NCI-H345 treated with DMSO at 0.1 percent for 48 hours (cell line): Measurements from ENCODE around the gene EHF.

Experiments
- DNase-seq: peaks from one replicate; lab custom pipeline; 2025; ENCODE audit not compliant: unreplicated experiment; lab: John Stamatoyannopoulos, UW

EHF gene

GRCh38 chr11:34643311-34643710, 22.4 kb downstream of the EHF start:
- no peak for DNase-seq

GRCh38 chr11:34643846-34644245, 23.0 kb downstream of the EHF start:
- no peak for DNase-seq

DNA sequence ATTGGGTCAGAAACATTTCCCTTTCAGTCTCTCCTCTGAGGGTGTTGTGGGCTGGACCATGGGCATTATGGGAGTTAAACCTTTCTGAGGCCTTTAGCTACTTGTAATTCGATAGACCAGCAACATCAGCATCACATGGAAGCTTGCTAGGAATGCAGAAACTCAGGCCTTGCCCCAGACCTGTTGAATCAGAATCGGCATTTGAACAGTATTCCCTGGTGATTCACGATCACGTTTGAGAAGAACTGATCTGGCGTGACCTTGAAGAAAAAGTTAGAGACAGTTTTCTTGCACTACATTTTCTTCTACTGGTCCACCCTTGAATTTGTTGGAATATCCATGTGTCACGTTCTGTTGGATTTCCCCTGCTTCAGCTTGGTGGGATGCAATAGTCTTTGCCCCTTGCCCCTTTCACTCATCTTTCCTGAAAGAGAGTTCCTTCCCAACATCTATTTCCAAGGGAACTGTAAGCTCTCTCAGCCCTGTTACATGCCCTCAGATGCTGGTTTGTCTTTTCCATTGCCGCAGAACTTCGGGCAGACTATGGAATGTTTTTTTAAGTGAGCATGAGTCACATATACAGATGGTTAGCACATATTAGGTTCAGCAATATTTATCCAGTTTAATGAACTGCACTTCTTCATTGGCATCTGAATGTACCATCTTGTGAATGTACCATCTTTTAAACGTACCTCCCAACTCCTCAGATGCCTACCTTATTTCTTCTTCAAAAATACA, 23.9 kb downstream of the EHF start:
- DNase-seq, result no peak

GRCh38 chr11:34646431-34646830, 25.5 kb downstream of the EHF start:
- no peak for DNase-seq

GRCh38 chr11:34647131-34647530, 26.2 kb downstream of the EHF start:
- no peak for DNase-seq

DNA sequence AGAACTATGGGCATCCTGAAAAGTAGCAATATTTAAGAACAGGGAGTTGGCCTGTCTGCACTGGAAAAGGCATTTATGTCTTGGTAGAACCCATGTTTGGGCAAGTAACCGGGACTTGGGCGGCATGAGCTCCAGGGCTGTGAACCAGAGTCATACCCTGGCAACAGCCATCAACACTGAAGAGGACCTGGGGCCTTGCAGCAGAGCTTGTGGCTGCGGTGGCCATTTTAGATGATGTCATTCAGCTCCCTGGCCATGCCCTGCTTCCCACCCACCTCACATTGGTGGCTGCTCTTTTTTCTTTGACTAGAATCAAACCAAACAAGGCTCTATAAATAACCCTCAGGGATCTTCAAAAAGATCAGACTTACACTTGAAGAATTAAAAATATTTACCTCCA, 26.6 kb downstream of the EHF start:
- DNase-seq, result no peak

GRCh38 chr11:34648036-34648435, 27.1 kb downstream of the EHF start:
- DNase-seq, result no peak

DNA sequence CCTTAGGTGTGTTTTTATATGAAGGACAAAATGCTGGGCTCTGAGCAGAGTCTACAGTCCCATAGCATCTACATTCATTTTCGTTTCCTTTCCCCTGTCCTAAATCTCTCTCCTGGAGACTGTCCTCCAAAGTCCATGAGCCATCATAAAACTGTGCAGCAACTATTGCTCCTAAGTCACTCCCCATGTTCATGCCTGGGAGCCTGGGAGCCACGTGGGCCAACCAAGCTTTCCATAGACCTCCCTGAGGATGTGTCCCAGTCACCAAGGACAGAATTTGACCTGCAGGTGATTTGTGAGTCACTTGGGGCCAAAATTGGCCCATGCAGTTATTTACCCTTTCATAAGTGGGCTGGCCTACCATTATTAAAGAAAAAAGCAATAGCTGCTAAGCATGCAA, 28.7 kb downstream of the EHF start:
- no peak for DNase-seq

DNA sequence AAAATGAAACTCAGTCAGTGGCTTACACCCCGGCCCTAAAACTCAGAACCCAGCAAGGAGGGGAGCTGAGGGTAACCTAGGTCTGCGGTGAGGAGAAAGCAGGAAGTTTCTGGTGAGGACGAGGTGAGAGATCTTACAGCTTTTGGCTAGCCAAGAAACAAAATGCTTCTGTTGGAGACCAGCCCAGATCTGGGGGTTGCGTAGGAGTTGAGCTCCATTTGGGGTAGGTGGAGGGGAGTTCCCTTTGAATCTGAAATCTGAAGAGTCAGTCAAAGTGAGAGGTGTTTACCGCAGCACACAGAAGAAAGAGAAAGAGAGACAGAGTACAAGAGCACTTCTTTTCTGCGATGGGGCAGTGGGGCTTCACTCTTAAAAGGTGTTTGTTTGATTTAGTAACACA, 29.6 kb downstream of the EHF start:
- no peak for DNase-seq

- no peak for DNase-seq
Observed at GRCh38 chr11:34651551-34651950, 30.7 kb downstream of the EHF start.

DNA sequence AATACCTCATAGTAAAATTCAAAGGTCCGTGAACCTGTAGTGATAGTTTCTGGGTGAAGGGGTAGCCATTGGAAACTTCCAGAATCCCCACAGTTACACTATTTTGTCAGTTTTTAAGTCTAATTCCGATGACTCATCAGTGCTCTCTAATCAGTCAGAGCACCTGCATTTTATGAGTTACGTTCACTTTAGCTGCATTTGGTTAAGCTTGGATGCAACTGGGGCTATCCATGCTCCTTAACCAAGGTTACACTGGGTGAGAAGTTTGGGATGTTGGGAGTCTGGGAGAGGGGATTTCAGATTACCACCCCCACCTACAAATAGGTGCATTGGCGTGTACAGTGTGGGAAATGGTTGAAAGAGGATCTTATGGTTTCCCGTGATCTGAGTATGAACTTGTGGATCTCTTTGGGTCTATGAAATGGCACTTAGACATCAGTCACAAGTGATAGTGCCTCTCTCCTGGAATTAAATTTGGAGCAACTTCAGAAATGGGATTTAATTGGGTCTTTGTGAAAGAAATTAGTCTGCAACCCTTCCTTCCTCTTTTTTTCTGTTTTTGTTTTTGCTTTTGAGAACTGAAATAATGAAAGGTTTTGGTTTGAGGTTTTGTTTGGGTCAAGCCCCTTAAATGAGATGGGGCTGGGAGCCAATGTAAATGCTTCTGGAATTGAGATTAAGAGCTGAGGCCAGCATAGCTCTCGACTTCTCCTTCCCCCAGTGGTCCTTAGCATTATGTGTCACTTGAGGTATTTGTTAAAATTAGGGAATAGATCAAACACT, 31.5 kb downstream of the EHF start:
- DNase-seq, result no peak

DNA sequence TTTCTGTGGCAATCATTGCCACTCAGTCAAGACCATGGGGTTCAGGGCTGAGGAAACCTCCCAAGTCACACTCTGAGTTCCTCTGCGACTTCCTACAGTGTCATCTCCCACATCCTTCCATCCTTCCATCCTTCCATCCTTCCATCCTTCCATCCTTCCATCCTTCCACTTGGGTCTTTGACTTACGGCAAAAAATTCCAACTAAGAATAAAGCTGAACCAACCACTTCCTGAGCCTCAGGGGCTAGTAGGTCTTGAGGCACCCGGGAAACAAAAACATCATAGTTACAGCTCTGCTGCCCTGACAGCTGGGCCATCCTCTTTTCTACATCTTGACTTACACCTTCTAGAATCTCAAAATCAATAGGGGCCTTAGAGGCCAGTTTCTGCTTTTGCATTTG, 32.1 kb downstream of the EHF start:
- no peak for DNase-seq

DNA sequence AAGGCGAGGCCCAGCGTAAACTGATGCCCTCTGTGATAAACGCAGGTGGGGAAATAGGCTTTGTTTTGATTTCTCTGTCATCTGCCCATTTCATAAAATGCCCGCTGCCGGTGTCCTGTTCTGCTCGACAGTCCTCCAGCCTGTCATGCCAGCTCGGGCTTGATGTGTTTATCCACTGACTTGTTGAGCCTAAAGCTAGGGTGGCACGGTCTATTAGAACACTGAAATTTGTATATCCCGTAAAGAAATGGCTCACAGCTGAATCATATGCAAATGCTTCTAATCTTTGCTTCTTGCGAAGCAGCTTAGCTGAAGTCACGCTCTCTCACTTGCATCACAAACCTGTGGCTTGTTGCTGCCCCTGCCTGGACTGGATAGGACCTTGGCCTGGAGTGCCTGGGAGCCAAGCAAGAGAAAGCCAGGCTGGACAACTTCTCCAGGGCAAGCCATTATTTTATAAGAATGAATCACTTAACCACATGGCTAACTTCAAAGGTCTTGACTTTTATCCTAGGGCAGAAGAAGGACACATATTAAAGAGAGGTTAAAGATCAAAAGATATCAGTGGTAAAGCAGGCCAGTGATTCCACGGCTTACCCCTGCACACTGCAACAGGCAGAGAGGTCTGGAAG, 33.1 kb downstream of the EHF start:
- DNase-seq, result no peak

GRCh38 chr11:34654483-34655334, 33.8 kb downstream of the EHF start:
- DNase-seq, result peak; percentile 28

GRCh38 chr11:34655335-34656008, 34.6 kb downstream of the EHF start:
- DNase-seq, result no peak

GRCh38 chr11:34656062-34656720, 35.3 kb downstream of the EHF start:
- no peak for DNase-seq

DNA sequence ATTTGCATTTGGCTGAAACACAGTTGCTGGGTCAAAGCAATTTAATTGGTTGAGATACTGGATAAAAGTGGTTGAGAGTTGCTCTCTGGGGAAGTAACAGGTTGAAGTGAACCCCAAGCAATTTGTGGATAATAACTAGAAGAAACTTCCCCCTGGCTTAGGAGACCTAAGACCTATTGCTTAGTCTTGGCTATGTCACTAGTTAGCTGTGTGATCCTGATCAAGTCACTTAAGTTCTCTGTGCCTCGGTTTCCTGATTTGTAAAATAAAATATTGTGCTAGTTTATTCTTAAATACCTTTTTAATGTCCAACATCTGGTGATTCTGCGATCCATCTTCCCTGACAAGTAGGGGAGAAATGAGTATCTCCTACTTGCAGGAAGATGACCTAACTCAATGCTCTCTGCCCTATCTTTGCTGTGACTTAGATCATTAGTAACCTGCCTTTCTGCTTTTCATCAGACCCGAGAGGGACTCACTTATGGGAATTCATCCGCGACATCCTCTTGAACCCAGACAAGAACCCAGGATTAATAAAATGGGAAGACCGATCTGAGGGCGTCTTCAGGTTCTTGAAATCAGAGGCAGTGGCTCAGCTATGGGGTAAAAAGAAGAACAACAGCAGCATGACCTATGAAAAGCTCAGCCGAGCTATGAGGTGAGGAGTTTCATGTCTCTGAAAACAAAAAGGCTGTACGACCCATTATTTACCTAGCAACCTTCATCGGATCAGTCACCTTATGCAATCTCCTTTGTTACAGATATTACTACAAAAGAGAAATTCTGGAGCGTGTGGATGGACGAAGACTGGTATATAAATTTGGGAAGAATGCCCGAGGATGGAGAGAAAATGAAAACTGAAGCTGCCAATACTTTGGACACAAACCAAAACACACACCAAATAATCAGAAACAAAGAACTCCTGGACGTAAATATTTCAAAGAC, 37.5 kb downstream of the EHF start:
- DNase-seq, result no peak

DNA sequence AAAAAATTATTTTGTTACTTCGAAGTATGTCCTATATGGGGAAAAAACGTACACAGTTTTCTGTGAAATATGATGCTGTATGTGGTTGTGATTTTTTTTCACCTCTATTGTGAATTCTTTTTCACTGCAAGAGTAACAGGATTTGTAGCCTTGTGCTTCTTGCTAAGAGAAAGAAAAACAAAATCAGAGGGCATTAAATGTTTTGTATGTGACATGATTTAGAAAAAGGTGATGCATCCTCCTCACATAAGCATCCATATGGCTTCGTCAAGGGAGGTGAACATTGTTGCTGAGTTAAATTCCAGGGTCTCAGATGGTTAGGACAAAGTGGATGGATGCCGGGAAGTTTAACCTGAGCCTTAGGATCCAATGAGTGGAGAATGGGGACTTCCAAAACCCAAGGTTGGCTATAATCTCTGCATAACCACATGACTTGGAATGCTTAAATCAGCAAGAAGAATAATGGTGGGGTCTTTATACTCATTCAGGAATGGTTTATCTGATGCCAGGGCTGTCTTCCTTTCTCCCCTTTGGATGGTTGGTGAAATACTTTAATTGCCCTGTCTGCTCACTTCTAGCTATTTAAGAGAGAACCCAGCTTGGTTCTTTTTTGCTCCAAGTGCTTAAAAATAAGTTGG, 38.3 kb downstream of the EHF start:
- DNase-seq, result no peak
